WTC11 (cell line): ENCODE measurements around the gene PRDM15.

Experiments
- JUN ChIP-seq: sonication (generic); formaldehyde crosslinking; IDR thresholded peaks from 2 replicates; pipeline ENCODE4 v1.8.0; 2023; ENCODE audit warnings: mild to moderate bottlenecking, missing genetic modification reagents
- SMAD4 ChIP-seq: sonication (generic); formaldehyde crosslinking; IDR thresholded peaks from 2 replicates; pipeline ENCODE4 v1.8.0; 2022; ENCODE audit warnings: mild to moderate bottlenecking, missing genetic modification reagents
- TF ChIP-seq, protein P1 (sequence below): sonication (generic); formaldehyde crosslinking; IDR thresholded peaks from 2 replicates; pipeline ENCODE4 v1.8.1; 2023; ENCODE audit warnings: mild to moderate bottlenecking, missing genetic modification reagents, moderate library complexity

- TF ChIP-seq SMAD4 (CRISPR knock-in tag) (no peak), JUN (CRISPR knock-in tag) (no peak)
- TF ChIP-seq, protein P1, sequence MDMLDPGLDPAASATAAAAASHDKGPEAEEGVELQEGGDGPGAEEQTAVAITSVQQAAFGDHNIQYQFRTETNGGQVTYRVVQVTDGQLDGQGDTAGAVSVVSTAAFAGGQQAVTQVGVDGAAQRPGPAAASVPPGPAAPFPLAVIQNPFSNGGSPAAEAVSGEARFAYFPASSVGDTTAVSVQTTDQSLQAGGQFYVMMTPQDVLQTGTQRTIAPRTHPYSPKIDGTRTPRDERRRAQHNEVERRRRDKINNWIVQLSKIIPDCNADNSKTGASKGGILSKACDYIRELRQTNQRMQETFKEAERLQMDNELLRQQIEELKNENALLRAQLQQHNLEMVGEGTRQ, result no peak
Observed at GRCh38 chr21:41831453-41831831, 47.7 kb downstream of the PRDM15 start.
